Measurements from ENCODE around the gene LY6G6C. TPM values are rescaled to one million over a fixed set of nuclear protein-coding genes. Genes with fewer than 3 reads are reported as not detected.
A peak's percentile ranks its signal among the peaks of the same experiment; 100 is the strongest.

The LY6G6C gene
- total and polyA plus RNA-seq, 2 of the 13 experiments (the other 11 are each of a cell fraction or from before 2014, with no cell fraction given), result 0.15 TPM; not detected in 1

DNA sequence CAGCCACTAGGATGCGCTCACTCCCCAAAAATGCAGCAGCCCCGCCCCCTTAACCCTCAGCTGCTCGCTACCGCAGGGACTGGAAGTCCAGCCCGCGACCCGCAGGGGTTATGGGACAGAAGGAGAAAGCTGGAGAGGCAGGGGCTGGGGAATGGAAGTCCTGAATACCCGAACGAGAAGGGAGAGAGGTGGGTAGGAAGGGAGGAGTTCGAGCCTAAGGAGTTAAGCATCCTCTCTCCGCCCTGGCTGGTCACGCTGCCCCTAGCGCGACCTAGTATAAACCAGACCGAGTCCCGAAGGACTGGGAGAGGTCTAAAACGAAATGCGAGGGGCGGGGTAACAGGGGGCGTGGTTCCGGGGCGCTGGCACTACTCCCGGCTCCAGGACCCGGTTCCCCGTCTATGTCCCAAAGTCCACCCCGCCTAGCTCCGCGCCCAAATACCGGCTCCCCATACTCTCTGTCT is 8.0 kb upstream of the LY6G6C start (continued):
- TF ChIP-seq KMT2A (CRISPR knock-in tag; IDR thresholded peaks at IDR 0.05), result no peak
- TF ChIP-seq DMAP1 (CRISPR knock-in tag; IDR thresholded peaks at IDR 0.05), result no peak; the same call in 1 of the 2 replicates
- peak; percentile 71; the same call in 1 of the 2 replicates for TF ChIP-seq REL (CRISPR knock-in tag; conservative IDR thresholded peaks at IDR 0.05)
- TF ChIP-seq ZNF564 (CRISPR knock-in tag; IDR thresholded peaks at IDR 0.05), result no peak
- TF ChIP-seq ZNF136 (CRISPR knock-in tag; IDR thresholded peaks at IDR 0.05; ENCODE audit: low read depth), result 0 out of 2 replicates have a peak, but pooled peaks have one; percentile 19
- TF ChIP-seq NFE2L2 (IDR thresholded peaks at IDR 0.05; ENCODE audit: low read length), result no peak
- TF ChIP-seq EED (CRISPR knock-in tag; IDR thresholded peaks at IDR 0.05), result no peak
- no peak; the same call in 1 of the 2 replicates for TF ChIP-seq SMYD3 (CRISPR knock-in tag; IDR thresholded peaks at IDR 0.05)
- 0 out of 2 replicates have a peak, but pooled peaks have one; percentile 6 for TF ChIP-seq SIX4 (CRISPR knock-in tag; IDR thresholded peaks at IDR 0.05)
- TF ChIP-seq HOXA3 (CRISPR knock-in tag; IDR thresholded peaks at IDR 0.05), result no peak; the same call in 1 of the 2 replicates
- TF ChIP-seq ZNF841 (CRISPR knock-in tag; IDR thresholded peaks at IDR 0.05; ENCODE audit: borderline replicate concordance), result no peak
- no peak for TF ChIP-seq SKIL (CRISPR knock-in tag; IDR thresholded peaks at IDR 0.05; ENCODE audit: borderline replicate concordance)
- no peak for TF ChIP-seq SETDB1 (CRISPR knock-in tag; IDR thresholded peaks at IDR 0.05; ENCODE audit: borderline replicate concordance)
- no peak for TF ChIP-seq NFE2L1 (CRISPR knock-in tag; IDR thresholded peaks at IDR 0.05; ENCODE audit: borderline replicate concordance)
- TF ChIP-seq ZBTB3 (CRISPR knock-in tag; IDR thresholded peaks at IDR 0.05; ENCODE audit: borderline replicate concordance, low read depth), result no peak; the same call in 1 of the 2 replicates
- TF ChIP-seq ZNF441 (CRISPR knock-in tag; IDR thresholded peaks at IDR 0.05; ENCODE audit: borderline replicate concordance), result peak; percentile 9; the same call in 1 of the 2 replicates
- TF ChIP-seq, protein P1, sequence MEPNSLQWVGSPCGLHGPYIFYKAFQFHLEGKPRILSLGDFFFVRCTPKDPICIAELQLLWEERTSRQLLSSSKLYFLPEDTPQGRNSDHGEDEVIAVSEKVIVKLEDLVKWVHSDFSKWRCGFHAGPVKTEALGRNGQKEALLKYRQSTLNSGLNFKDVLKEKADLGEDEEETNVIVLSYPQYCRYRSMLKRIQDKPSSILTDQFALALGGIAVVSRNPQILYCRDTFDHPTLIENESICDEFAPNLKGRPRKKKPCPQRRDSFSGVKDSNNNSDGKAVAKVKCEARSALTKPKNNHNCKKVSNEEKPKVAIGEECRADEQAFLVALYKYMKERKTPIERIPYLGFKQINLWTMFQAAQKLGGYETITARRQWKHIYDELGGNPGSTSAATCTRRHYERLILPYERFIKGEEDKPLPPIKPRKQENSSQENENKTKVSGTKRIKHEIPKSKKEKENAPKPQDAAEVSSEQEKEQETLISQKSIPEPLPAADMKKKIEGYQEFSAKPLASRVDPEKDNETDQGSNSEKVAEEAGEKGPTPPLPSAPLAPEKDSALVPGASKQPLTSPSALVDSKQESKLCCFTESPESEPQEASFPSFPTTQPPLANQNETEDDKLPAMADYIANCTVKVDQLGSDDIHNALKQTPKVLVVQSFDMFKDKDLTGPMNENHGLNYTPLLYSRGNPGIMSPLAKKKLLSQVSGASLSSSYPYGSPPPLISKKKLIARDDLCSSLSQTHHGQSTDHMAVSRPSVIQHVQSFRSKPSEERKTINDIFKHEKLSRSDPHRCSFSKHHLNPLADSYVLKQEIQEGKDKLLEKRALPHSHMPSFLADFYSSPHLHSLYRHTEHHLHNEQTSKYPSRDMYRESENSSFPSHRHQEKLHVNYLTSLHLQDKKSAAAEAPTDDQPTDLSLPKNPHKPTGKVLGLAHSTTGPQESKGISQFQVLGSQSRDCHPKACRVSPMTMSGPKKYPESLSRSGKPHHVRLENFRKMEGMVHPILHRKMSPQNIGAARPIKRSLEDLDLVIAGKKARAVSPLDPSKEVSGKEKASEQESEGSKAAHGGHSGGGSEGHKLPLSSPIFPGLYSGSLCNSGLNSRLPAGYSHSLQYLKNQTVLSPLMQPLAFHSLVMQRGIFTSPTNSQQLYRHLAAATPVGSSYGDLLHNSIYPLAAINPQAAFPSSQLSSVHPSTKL (CRISPR knock-in tag; IDR thresholded peaks at IDR 0.05), result peak; percentile 40; the same call in 1 of the 2 replicates
- no peak for TF ChIP-seq ZNF160 (CRISPR knock-in tag; IDR thresholded peaks at IDR 0.05)
- peak; percentile 94 for TF ChIP-seq STAG1 (CRISPR knock-in tag; IDR thresholded peaks at IDR 0.05)
- TF ChIP-seq PTBP1 (IDR thresholded peaks at IDR 0.05; ENCODE audit: low read depth, low read length, poor library complexity, severe bottlenecking), result no peak
- peak; percentile 61; the same call in 1 of the 2 replicates for TF ChIP-seq SMAD1 (CRISPR knock-in tag; IDR thresholded peaks at IDR 0.05; ENCODE audit: borderline replicate concordance, low read depth)
- TF ChIP-seq, protein P2, sequence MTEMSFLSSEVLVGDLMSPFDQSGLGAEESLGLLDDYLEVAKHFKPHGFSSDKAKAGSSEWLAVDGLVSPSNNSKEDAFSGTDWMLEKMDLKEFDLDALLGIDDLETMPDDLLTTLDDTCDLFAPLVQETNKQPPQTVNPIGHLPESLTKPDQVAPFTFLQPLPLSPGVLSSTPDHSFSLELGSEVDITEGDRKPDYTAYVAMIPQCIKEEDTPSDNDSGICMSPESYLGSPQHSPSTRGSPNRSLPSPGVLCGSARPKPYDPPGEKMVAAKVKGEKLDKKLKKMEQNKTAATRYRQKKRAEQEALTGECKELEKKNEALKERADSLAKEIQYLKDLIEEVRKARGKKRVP (CRISPR knock-in tag; IDR thresholded peaks at IDR 0.05), result peak in 1 of 2 experiments; percentile 35; a peak in 1 of 4 replicates
- TF ChIP-seq ZNF367 (CRISPR knock-in tag; IDR thresholded peaks at IDR 0.05; ENCODE audit: borderline replicate concordance), result no peak; the same call in 1 of the 2 replicates
- TF ChIP-seq HNRNPH1 (optimal IDR thresholded peaks at IDR 0.05; ENCODE audit: low read depth, low read length), result no peak
- TF ChIP-seq MXI1 (IDR thresholded peaks at IDR 0.05; ENCODE audit: borderline replicate concordance, low read depth, low read length), result peak; percentile 28; the same call in 1 of the 3 replicates

Data from HepG2 (cell line).